IMR-90 (cell line): ENCODE data around the gene SNX14. TPM values are rescaled to one million over a fixed set of nuclear protein-coding genes. Genes with fewer than 3 reads are reported as not detected.

ENCODE experiments used
- ATAC-seq: fragments of 200-7000 bp; cut with Tn5 transposase; 2 replicates; pipeline ENCODE4 v1.9.1; 2020; ENCODE audit warnings: low read depth, mild to moderate bottlenecking, moderate library complexity
- BruUV-seq: library from RNA; stranded (reverse); fragments of 400-500 nt; replicated peaks from 2 replicates; lab custom pipeline; 2021; lab: Mats Ljungman, UMichigan
- CTCF ChIA-PET: fragments of 300-600 bp; formaldehyde crosslinking; extraction: SDS; loops from one replicate; lab custom pipeline; 2021; ENCODE audit warnings: antibody characterized with exemption; lab: Yijun Ruan, JAX
- POLR2A ChIA-PET: fragments of 300-600 bp; sonication (Branson Sonifier 250); formaldehyde crosslinking; loops from one replicate; lab custom pipeline; 2022; ENCODE audit warnings: antibody characterized with exemption; ENCODE audit not compliant: unreplicated experiment; lab: Charles Lee
- DNase-seq: peaks from one replicate; pipeline ENCODE4 v3.0.0; 2013
- H2AFZ ChIP-seq: replicated peaks from 2 replicates; pipeline ENCODE3; 2013; ENCODE audit warnings: low read length, mild to moderate bottlenecking; ENCODE audit not compliant: poor library complexity
- H2AK5ac ChIP-seq: 2 replicates; pipeline ENCODE4 v1.6.1; 2013; ENCODE audit warnings: low read depth, low read length, inconsistent platforms
- H2AK9ac ChIP-seq: replicated peaks from 2 replicates; pipeline ENCODE3; 2013; ENCODE audit warnings: mild to moderate bottlenecking, low read depth, low read length, moderate library complexity; ENCODE audit not compliant: poor library complexity
- H2BK120ac ChIP-seq: 2 replicates; pipeline ENCODE4 v1.6.1; 2013; ENCODE audit warnings: low read depth, low read length, inconsistent platforms
- H2BK15ac ChIP-seq: 3 replicates; pipeline ENCODE4 v1.6.1; 2013; ENCODE audit warnings: low read depth, low read length, inconsistent platforms
- H2BK20ac ChIP-seq: 2 replicates; pipeline ENCODE4 v1.6.1; 2013; ENCODE audit warnings: low read depth, mild to moderate bottlenecking, inconsistent platforms, low read length, moderate library complexity
- H2BK5ac ChIP-seq: 2 replicates; pipeline ENCODE4 v1.6.1; 2013; ENCODE audit warnings: mild to moderate bottlenecking, low read depth, low read length, inconsistent platforms; ENCODE audit not compliant: poor library complexity, severe bottlenecking
- H3K14ac ChIP-seq: replicated peaks from 2 replicates; pipeline ENCODE4 v1.6.1; 2013; ENCODE audit warnings: low read depth, low read length, inconsistent platforms
- H3K18ac ChIP-seq: 2 replicates; pipeline ENCODE4 v1.6.1; 2013; ENCODE audit warnings: low read depth, low read length, control low read depth
- H3K23ac ChIP-seq: 2 replicates; pipeline ENCODE4 v1.6.1; 2013; ENCODE audit warnings: low read depth, low read length, inconsistent platforms
- H3K27ac ChIP-seq: 2 replicates; pipeline ENCODE4 v1.5.1; 2013; ENCODE audit warnings: mild to moderate bottlenecking, control low read depth, low read length; ENCODE audit not compliant: insufficient read depth
- H3K27me3 ChIP-seq: 2 replicates; pipeline ENCODE4 v1.6.1; 2013; ENCODE audit warnings: low read length; ENCODE audit not compliant: control insufficient read depth, insufficient read depth
- H3K36me3 ChIP-seq: 2 replicates; pipeline ENCODE4 v1.6.1; 2013; ENCODE audit warnings: low read length, mixed read lengths; ENCODE audit not compliant: control insufficient read depth, insufficient read depth
- H3K4ac ChIP-seq: 2 replicates; pipeline ENCODE4 v1.6.1; 2013; ENCODE audit warnings: low read depth, low read length, inconsistent platforms
- H3K4me1 ChIP-seq: 2 replicates; pipeline ENCODE4 v1.6.1; 2013; ENCODE audit warnings: low read length, mixed read lengths; ENCODE audit not compliant: control insufficient read depth, insufficient read depth
- H3K4me2 ChIP-seq: 2 replicates; pipeline ENCODE4 v1.6.1; 2013; ENCODE audit warnings: low read depth, mild to moderate bottlenecking, control low read depth, low read length, moderate library complexity
- H3K4me3 ChIP-seq: 2 replicates; pipeline ENCODE4 v1.5.1; 2013; ENCODE audit warnings: low read depth, mild to moderate bottlenecking, control low read depth, low read length, moderate library complexity; ENCODE audit not compliant: insufficient read depth
- H3K56ac ChIP-seq: 2 replicates; pipeline ENCODE4 v1.6.1; 2013; ENCODE audit warnings: low read length, inconsistent platforms; ENCODE audit not compliant: insufficient read depth; ENCODE audit errors: extremely low read depth
- H3K79me1 ChIP-seq, 2 experiments: 2 replicates each; pipeline ENCODE4 v1.6.1; 2013; ENCODE audit warnings: low read length in 2 of 2, inconsistent platforms in 1 of 2, low read depth in 1 of 2
- H3K9ac ChIP-seq: 2 replicates; pipeline ENCODE4 v1.6.1; 2013; ENCODE audit warnings: low read depth, low read length, control low read depth
- H3K9me1 ChIP-seq: 2 replicates; pipeline ENCODE4 v1.6.1; 2013; ENCODE audit warnings: low read length, inconsistent platforms; ENCODE audit not compliant: insufficient read depth
- H3K9me3 ChIP-seq: 2 replicates; pipeline ENCODE4 v1.6.1; 2013; ENCODE audit warnings: low read length; ENCODE audit not compliant: control insufficient read depth, insufficient read depth
- H4K20me1 ChIP-seq: 2 replicates; pipeline ENCODE4 v1.6.1; 2013; ENCODE audit warnings: low read length, inconsistent platforms; ENCODE audit not compliant: insufficient read depth
- H4K5ac ChIP-seq: 2 replicates; pipeline ENCODE4 v1.6.1; 2013; ENCODE audit warnings: mild to moderate bottlenecking, low read depth, low read length, control low read depth
- H4K8ac ChIP-seq, 2 experiments: 2 replicates each; pipeline ENCODE4 v1.6.1; 2013; ENCODE audit warnings: low read depth in 2 of 2, low read length in 2 of 2, control low read depth in 1 of 2, inconsistent platforms in 1 of 2
- H4K91ac ChIP-seq: 2 replicates; pipeline ENCODE4 v1.6.1; 2013; ENCODE audit warnings: low read depth, low read length, inconsistent platforms; ENCODE audit not compliant: insufficient read depth
- BHLHE40 ChIP-seq: fragments of 150-350 bp; IDR thresholded peaks from 2 replicates; pipeline ENCODE4 v1.6.1; 2016; ENCODE audit warnings: mild to moderate bottlenecking, low read depth, low read length
- RFX5 ChIP-seq: IDR thresholded peaks from 2 replicates; pipeline ENCODE4 v1.8.0; 2012; ENCODE audit warnings: low read depth, mild to moderate bottlenecking, low read length, moderate library complexity
- WGBS, 2 experiments: methylation state at CpG; one replicate each; pipeline versions ENCODE4 v1.1.5 to v1.1.7; 2013; ENCODE audit warnings: missing lambda C conversion rate in 2 of 2; ENCODE audit not compliant: insufficient read length in 1 of 2; ENCODE audit errors: extremely low coverage in 2 of 2; 5-methylcytosine and 5-hydroxymethylcytosine counted together
- dilution Hi-C: fragments of 300-500 bp; cut with HindIII; formaldehyde crosslinking; loops from one replicate; pipeline ENCODE4 v1.14.3; 2018; ENCODE audit warnings: low sequenced_read_pairs; ENCODE audit not compliant: unreplicated experiment
- in situ Hi-C: fragments of 300-500 bp; cut with MboI; formaldehyde crosslinking; loops from 3 replicates; pipeline ENCODE4 v1.14.3; 2019; ENCODE audit warnings: low sequenced_read_pairs, inconsistent platforms, mixed read lengths
- intact Hi-C: fragments of 100-400 bp; cut with micrococcal nuclease; formaldehyde crosslinking; loops from 2 replicates; pipeline ENCODE4 v1.10.0; 2022
- polyA plus RNA-seq, 3 experiments: library from polyadenylated mRNA; depleted of rRNA; stranded (reverse); fragments of >200 nt; gene quantifications; 2 replicates each; pipeline ENCODE4 v1.2.3, GENCODE V29; 2012; ENCODE audit warnings: low replicate concordance in 1 of 3
- total RNA-seq: library from RNA; depleted of rRNA; stranded (reverse); fragments of >200 nt; gene quantifications from 2 replicates; pipeline ENCODE4 v1.2.3, GENCODE V29; 2012
- TF ChIP-seq, protein P1 (sequence below): fragments of 150-350 bp; IDR thresholded peaks from 2 replicates; pipeline ENCODE4 v1.6.1; 2017; ENCODE audit warnings: mild to moderate bottlenecking, antibody characterized with exemption, low read length, low read depth

Gene SNX14
- total and polyA plus RNA-seq, 2 of the 4 experiments (the other 2 are of a cell fraction) = 39.9 to 61.8 TPM

- no peak overlapping the region for H3K4me3 ChIP-seq
- peak overlapping the region; percentile 94 for H2AK5ac ChIP-seq
- 100% methylated on average over 1 of the region's 4 CpGs; no CpG with 5 or more reads in 1 of the 2 experiments for WGBS, 2 experiments
- H3K4me2 ChIP-seq = no peak overlapping the region
- peak overlapping the region; percentile 41 to 51; a peak in 3 of 4 replicates for H4K8ac ChIP-seq
- H3K4me1 ChIP-seq = peaks cover 48% of the 10 kb centered on the region
- peaks cover 3% of the 10 kb centered on the region; the same call in 1 of the 2 replicates for H3K36me3 ChIP-seq
- peak overlapping the region; percentile 66 for H3K23ac ChIP-seq
- H4K91ac ChIP-seq = peak overlapping the region; percentile 46
- H2AK9ac ChIP-seq = no peak overlapping the region
- in situ Hi-C loops (no loop called here), intact Hi-C loops (no loop called here), dilution Hi-C loops (no loop called here)
- H3K27ac ChIP-seq = no peak overlapping the region; the same call in 1 of the 2 replicates
- H2BK20ac ChIP-seq = peak overlapping the region; percentile 27
- CTCF ChIA-PET = interaction anchor here (2.0 kb wide), 1 partner anchor 21 kb away, joined by 6 read pairs; no protein-coding TSS in a partner anchor
- no peak overlapping the region for H2AFZ ChIP-seq
- H3K9ac ChIP-seq = no peak overlapping the region
- H2BK5ac ChIP-seq = peak overlapping the region; percentile 90
- POLR2A ChIA-PET = no interaction called here
- no peak overlapping the region; the same call in 1 of the 2 replicates for H4K5ac ChIP-seq
- DNase-seq = no peak
- peak overlapping the region; percentile 69 for H2BK120ac ChIP-seq
- H3K27me3 ChIP-seq = no peaks in the 10 kb centered on the region
- peaks cover 48% of the 10 kb centered on the region for H3K9me1 ChIP-seq
- H3K79me1 ChIP-seq = peaks cover 49 to 68% of the 10 kb centered on the region in 2 experiments
- BruUV-seq = no TSS peak
- peak overlapping the region; percentile 53 for H3K14ac ChIP-seq
- H3K4ac ChIP-seq = peak overlapping the region; percentile 77
- H4K20me1 ChIP-seq = peaks cover 28% of the 10 kb centered on the region
- ATAC-seq = no peak
- no peak for TF ChIP-seq BHLHE40
- TF ChIP-seq RFX5 = no peak
- TF ChIP-seq, protein P1, sequence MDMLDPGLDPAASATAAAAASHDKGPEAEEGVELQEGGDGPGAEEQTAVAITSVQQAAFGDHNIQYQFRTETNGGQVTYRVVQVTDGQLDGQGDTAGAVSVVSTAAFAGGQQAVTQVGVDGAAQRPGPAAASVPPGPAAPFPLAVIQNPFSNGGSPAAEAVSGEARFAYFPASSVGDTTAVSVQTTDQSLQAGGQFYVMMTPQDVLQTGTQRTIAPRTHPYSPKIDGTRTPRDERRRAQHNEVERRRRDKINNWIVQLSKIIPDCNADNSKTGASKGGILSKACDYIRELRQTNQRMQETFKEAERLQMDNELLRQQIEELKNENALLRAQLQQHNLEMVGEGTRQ = no peak
- no peaks in the 10 kb centered on the region for H3K9me3 ChIP-seq
- peak overlapping the region; percentile 55; the same call in 1 of the 2 replicates for H3K18ac ChIP-seq
- peak overlapping the region; percentile 79; the same call in 2 of the 3 replicates for H2BK15ac ChIP-seq
- H3K56ac ChIP-seq = no peak overlapping the region
These were observed 131.9 kb downstream of the SNX14 start for GRCh38 chr6:85461798-85462170.
